Measurements from ENCODE around the gene CCR9. TPM values are rescaled to one million over a fixed set of nuclear protein-coding genes. Genes with fewer than 3 reads are reported as not detected.

CCR9 gene
- total RNA-seq, 1 experiment from 2014 or later, result not detected

DNA sequence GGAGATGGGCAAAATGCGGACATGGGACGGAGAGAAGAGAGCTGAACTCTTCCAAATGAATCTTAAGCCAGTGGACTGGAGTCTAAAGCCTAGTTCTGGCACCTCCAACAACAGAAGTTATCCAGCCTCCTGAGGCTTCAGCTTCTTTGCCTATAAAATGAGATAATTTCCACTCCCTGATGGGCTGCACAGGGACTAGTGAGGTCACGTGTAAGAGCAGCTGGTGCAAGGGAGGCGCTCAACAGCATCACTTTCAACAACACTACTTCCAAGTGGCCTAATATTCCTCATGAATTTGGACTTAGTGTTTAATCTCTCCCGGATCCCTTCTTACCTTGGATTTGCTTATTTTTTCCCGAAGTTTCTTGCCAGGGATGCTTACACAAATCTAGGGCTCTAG lies 65.6 kb downstream of the CCR9 start:
- Histone ChIP-seq H3K36me3 (no peaks in the 10 kb centered on the region; the same call in 1 of the 2 replicates), H3K27me3 (no peaks in the 10 kb centered on the region)
- DNase-seq, result no peak

DNA sequence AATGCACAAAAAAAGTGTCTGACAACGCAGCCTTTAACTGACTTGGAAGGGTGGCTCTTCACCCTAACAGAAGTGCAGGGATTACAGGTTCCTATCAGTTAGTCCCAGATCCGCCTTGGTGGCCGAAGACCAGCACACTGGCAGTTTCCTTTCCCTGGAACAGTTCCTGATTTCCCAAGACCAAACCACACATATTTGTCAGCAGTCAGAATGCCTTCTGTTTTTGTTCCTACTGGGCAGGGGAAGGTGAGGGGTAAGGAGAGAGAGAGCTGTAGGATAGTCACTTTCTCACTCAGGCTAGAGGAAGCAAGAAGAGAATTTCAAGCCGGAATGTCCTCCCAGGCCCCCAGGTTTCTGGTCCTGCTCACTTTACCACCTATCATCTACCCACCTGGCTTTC lies 66.1 kb downstream of the CCR9 start:
- no peaks in the 10 kb centered on the region for H3K27me3 ChIP-seq
- H3K9me3 ChIP-seq, result no peaks in the 10 kb centered on the region
- DNase-seq, result no peak
- H3K36me3 ChIP-seq, result peaks cover 2% of the 10 kb centered on the region; the same call in 1 of the 2 replicates
- no peak overlapping the region for H3K4me3 ChIP-seq

More for the DNA sequence above, 65.6 kb downstream of the CCR9 start:
- Histone ChIP-seq H3K9me3 (no peaks in the 10 kb centered on the region), H3K4me3 (no peak overlapping the region)

Other genes with a start within 250 kb of the CCR9 start
- 7.7 and 50.2 TPM in 2 replicates for gene SACM1L, start 197.1 kb upstream of the CCR9 start, total RNA-seq (2014; rRNA removed; shearing (Covaris generic); ENCODE audit: low replicate concordance)
- gene SLC6A20, start 90.0 kb upstream of the CCR9 start, total RNA-seq (2014; rRNA removed; shearing (Covaris generic); ENCODE audit: low replicate concordance), result not detected in 2 replicates
- gene LZTFL1, start 44.4 kb upstream of the CCR9 start, total RNA-seq (2014; rRNA removed; shearing (Covaris generic); ENCODE audit: low replicate concordance), result 10.4 and 43.7 TPM in 2 replicates
- gene CXCR6, start 56.9 kb downstream of the CCR9 start, total RNA-seq (2014; rRNA removed; shearing (Covaris generic); ENCODE audit: low replicate concordance), result not detected in 2 replicates
- gene FYCO1, start 109.3 kb downstream of the CCR9 start, total RNA-seq (2014; rRNA removed; shearing (Covaris generic); ENCODE audit: low replicate concordance), result 10.5 and 12.6 TPM in 2 replicates
- not detected in 2 replicates for gene XCR1, start 140.9 kb downstream of the CCR9 start, total RNA-seq (2014; rRNA removed; shearing (Covaris generic); ENCODE audit: low replicate concordance)